CD4-positive, alpha-beta T cell treated with Interleukin-6 for 4 hours (primary cell): Measurements from ENCODE around the gene CCDC69.
A peak's percentile ranks its signal among the peaks of the same experiment; 100 is the strongest.

Source experiments
- DNase-seq: peaks from one replicate; pipeline ENCODE4 v3.0.0-alpha.2; 2020; ENCODE audit warnings: mixed read lengths

CCDC69 gene

DNA sequence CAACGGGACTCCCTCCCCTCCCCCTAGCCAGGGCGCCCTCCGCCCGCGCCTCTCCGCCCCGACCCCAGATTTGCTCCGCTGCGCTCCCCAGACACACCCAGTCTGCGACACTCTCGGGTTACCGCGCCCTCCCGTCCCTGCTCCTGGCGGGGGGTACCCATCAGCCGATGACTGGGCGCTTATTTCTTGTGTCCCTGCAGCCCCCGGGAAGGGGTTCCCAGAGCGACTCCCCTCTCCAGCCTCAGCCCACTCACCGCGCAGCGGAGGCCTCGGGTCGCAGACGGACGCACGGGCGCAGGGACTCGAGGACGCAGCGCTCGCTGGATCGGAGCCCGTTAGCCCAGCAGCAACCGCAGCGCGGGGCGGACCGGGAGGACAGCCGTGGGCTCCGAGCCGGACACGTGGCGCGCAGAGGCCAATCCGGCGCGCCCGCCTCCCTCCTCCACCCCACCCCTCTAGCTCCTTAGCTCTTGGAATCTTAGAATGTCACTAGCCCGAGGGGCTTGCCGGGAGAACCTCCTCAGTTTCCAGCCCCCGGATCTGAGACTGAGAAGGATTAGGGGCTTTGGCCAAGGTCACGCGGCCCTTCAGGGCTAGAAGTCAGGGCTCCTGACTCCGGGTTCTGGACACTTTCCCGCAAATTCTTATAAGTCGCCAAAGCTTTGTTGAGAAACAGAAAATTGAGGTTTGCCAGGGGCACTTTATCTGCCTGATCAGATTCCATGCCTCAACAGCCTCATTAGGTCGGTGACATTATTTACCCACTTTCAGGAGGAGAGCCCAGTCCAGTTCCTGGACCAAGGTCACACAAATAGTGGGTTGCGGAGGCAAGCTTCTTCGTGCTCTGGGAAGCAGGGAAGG is 66.2 kb downstream of the CCDC69 start, which contains the start of gene ANXA6:
Gene ANXA6 (minus strand): TSS at position 354 of the 861 bp plus-strand sequence. CDS start 9,878 bp downstream, outside the sequence.
- peak; percentile 72 for DNase-seq

- DNase-seq, result peak; percentile 55
These were observed 67.1 kb downstream of the CCDC69 start for GRCh38 chr5:151156507-151157420.

- DNase-seq, result peak; percentile 31
These were observed 68.0 kb downstream of the CCDC69 start for GRCh38 chr5:151155775-151156506.

- peak; percentile 72 for DNase-seq
These were observed 68.7 kb downstream of the CCDC69 start for GRCh38 chr5:151154931-151155774.

DNA sequence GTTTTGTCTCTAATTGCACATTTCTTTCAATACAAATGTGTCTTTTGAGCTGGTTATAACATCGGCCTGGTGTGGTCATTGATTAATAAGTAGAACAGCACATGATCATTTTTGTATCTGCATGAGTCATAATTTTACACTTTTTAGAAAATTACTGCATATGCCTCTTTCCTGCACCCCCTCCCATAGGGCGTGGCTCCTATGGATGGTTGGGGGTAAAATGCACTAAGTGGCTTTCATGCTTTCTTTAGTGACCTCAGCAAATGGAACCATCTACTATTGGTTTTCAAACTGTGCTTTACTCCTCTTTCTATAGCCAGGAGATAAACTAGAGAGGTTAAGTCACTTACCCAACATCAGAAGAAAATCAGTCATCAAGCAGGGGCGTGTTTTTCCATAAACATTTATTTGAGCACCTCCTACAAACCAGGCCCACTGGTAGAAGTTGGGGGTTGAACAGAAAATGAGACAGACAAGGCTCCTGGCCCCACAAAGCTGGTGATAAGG is 70.1 kb downstream of the CCDC69 start:
- DNase-seq, result peak; percentile 51

DNA sequence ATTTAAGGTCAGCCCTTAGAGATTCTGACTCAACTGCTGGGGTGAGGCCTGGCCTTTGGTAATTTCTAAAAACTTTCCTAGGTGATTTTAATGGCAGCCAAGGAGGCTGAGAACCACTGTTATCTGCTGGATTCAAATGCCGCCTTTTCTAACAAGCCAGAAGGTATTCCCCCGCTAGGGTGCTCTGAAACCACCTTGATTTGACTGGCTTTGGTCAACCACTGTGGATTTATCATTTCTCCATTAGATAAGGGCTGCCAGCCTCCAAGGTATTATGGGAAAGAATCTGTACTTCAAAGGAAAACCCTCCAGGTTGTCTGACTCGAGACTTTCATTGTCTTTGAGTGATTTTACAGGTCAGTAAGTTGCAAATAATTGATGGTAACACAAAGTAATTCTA is 70.6 kb downstream of the CCDC69 start:
- DNase-seq, result no peak

DNA sequence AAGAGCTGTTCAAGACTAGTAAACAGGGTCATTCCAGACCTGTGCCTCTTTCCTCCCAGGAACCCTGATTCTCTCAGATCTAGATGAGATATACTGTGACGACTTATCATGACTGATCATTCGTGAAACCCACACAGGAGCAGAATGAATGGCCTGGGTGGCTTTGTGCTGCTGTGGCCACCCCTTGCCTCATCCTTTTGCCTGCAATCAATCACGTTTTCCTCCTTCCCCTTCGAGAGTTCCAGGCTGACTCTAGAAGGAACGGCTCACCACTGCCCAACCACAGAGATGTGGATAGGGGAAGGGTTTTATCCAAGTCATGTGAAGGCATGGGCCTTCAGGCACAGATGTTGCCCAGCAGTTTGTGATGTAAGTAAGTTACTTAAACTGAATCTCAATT is 72.1 kb downstream of the CCDC69 start:
- no peak for DNase-seq

DNA sequence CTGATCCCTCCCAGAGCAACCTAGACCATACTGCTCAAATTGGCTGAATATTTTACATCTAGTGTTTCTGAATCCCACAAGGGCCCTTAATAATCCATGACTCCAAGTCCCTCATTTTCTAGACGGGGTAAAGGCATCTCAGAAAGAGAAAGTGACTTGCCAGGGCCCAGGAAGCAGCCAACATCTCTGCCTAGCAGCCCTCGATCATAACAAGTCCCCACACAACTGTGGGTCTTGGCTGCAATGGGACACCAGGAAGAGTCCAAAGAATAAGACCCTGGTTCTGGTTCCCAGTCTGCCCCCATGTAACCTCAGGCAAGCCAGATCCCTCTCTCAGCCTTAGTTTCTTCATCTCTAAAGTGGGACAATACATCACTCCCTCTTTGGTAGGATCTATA is 72.6 kb downstream of the CCDC69 start:
- peak; percentile 50 for DNase-seq

DNA sequence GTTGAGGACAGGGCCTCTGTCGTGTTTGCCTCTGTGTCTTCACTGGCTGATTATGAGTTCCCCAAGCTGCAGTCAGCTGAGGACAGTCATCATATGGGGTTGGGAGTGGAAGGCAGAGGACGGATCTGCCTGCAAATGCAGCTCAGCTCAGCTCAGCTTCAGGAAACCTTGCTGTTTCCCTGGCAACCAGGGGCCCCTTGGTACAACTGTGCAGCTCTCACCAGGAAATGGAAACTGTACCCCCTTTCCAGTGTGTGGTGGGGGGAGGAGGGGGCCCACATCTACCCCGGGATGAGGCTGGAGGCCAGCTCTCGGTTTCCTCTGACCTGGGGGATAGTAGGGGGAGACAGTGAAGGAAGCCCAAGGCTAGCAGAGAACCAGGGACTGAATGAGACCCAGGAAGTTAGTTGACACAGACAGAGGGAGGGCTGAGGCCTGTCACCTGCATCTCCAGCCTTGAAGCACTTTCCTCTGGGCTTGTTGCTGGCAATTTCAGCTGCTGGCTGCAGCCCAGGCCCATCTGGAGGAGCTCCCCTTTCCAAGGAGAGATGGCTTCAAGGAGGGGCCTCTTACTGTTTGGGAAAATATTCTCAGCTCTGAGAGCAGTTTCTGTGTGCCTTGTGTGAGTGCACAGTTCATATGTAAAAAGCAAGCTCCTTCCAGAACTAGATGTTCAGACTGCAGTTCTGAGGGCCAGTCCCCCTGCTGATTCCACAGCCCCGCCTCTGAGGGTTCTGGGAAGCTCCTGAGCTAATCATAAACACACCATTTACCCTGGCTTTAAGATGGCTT is 73.2 kb downstream of the CCDC69 start:
- DNase-seq, result peak; percentile 85

DNA sequence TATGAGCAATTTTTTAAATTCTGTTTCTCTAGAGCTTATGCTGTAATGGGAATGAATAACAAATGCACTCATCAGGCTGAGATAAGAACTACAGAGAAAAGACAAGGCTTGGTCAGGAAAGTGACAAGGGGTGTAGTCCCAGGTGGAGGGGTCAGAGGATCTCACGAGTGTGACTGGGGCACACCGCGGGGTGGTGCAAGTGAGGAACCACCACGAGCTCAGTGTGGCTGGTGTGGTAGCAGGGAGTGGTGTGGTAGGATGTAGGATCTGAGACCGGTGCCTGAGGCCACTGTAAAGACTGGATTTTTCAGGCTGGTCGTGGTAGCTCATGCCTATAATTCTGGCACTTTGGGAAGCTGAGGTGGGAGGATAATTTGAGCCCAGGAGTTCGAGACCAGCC is 75.3 kb downstream of the CCDC69 start:
- DNase-seq, result peak; percentile 49

DNA sequence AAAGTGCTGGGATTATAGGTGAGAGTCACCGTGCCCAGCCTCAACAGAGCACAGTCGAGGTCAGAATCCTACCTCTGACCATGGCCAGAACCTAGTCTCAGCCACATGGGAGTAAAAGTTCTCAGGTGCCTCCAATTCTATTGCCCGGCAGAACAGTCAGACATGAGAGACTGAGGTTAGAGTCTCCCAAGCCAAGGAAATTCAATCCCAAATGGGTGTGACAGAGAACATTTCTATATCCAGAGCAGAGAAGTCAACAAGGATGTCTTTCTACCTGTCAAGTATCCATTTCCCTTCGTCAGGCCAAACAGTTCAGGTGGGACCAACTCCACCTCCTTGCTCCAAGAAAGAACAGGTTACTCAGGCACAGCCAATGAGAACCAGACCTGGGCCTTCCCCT is 76.9 kb downstream of the CCDC69 start:
- no peak for DNase-seq

DNA sequence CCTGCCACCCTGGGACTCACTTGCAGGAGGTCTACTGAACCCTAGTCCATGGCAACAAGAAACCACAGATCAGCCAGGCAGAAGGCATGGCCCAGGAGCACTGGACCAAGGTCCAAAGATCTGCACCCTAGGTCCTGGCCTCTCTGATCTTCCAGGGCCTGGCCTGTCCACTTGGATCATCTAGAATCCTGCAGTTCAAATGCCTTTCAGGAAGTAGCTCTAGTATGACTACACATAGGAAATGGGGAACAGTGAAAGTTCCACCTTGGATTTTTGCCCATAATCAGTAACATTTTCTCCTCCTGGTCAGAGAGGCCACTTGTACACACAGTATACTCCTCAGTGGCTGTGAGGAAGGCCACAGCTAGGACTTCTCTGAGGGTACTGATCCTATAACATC is 77.8 kb downstream of the CCDC69 start:
- no peak for DNase-seq

- DNase-seq, result no peak
These were observed 79.0 kb downstream of the CCDC69 start for GRCh38 chr5:151144922-151145321.

- no peak for DNase-seq
These were observed 79.6 kb downstream of the CCDC69 start for GRCh38 chr5:151144275-151144674.

- DNase-seq, result no peak
These were observed 80.2 kb downstream of the CCDC69 start for GRCh38 chr5:151143645-151144044.

- no peak for DNase-seq
These were observed 81.0 kb downstream of the CCDC69 start for GRCh38 chr5:151142933-151143332.

- peak; percentile 70 for DNase-seq
These were observed 82.4 kb downstream of the CCDC69 start for GRCh38 chr5:151141535-151141934.

DNA sequence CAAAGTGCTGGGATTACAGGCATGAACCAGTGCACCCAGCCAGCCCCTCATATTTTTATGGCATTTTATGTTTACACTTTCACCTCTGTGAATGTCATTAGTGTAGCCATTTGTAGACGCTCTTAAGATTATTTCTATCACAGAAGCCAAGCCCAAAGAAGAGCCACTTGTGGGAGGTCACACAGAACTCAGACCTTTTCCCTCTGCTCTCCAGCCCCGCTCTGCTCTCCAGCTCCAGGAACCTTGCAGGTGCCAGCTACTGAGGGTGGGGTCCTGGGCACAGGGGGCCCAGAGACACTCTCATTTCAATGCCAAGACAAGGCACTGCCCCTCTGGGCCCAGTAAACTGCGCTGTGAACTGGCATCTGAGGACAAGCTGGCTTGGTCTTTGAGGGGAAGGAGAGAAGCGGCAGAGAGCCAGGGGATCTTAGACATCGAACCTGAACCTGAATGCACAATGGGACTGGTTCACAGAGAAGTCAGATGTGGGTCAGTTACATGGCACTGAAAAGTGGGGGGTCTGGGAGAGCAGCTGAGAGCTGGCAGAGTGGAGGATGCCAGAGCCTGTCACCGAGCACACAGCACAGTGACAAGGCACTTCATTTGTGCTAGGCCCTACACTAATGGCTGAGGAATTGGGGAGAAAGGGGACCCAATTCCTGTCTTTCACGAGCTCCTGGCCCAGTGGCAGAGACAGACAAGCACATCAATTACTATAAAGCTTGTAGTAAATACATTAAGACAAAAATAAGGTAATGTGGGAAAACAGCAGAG is 83.0 kb downstream of the CCDC69 start:
- no peak for DNase-seq

DNA sequence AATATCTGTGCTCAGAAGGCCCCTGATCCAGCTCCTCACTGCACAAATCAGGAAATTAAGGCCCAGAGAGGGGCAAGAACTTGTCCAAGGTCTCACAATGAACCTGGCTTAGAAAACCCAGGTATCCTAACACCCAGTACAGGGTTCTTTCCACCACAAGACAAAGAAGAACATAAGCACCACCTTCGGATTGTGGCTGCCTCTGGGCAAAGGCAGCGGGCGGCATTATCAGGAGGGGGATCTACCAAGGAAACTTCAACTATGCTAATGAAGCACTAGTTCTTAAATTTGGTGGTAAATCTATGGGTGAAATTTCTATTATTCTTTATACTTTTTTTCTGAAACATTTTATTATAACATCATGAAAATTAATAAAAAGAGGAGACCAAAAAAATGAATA is 84.2 kb downstream of the CCDC69 start:
- DNase-seq, result no peak

GRCh38 chr5:151139015-151139414 is 84.9 kb downstream of the CCDC69 start:
- peak; percentile 56 for DNase-seq
